ENCODE results near the gene TEN1.

- TF ChIP-seq CTCF (IDR thresholded peaks at IDR 0.05) (no peak), POLR2AphosphoS5 (IDR thresholded peaks at IDR 0.05) (no peak)
Measured at GRCh38 chr17:76046064-76046463, 67.0 kb downstream of the TEN1 start.
